CD4-positive, alpha-beta memory T cell (primary cell): ENCODE data around the gene TBC1D16. TPM values are rescaled to one million over a fixed set of nuclear protein-coding genes. Genes with fewer than 3 reads are reported as not detected.
"Not testable (repeated sequence)": the region's sequence is repeated elsewhere in the genome, so short reads cannot be mapped to it uniquely, and the experiment has no call there.

Source experiments
- CTCF ChIA-PET: fragments of 350-600 bp; sonication (Branson Sonifier 250); formaldehyde crosslinking; loops from one replicate; lab custom pipeline; 2021; ENCODE audit warnings: inconsistent platforms; ENCODE audit not compliant: partially characterized antibody; lab: Charles Lee
- POLR2A ChIA-PET: fragments of 350-600 bp; sonication (Branson Sonifier 250); formaldehyde crosslinking; loops from one replicate; lab custom pipeline; 2021; ENCODE audit not compliant: partially characterized antibody; lab: Charles Lee
- DNase-seq, 5 donors: peaks; one replicate each; pipeline versions ENCODE4 v3.0.0 to v3.0.0-alpha.2; 2020 to 2022; ENCODE audit warnings: mixed read lengths in 1 of 5
- H3K27ac ChIP-seq: one replicate; pipeline ENCODE4 v1.7.0; 2013; ENCODE audit warnings: low read depth, low read length
- H3K27me3 ChIP-seq: 2 replicates; pipeline ENCODE4 v1.7.0; 2013; ENCODE audit warnings: mild to moderate bottlenecking, low read length, moderate library complexity; ENCODE audit not compliant: insufficient read depth
- H3K36me3 ChIP-seq: 2 replicates; pipeline ENCODE4 v1.7.0; 2013; ENCODE audit warnings: mild to moderate bottlenecking, low read length, moderate library complexity; ENCODE audit not compliant: insufficient read depth
- H3K4me1 ChIP-seq: 2 replicates; pipeline ENCODE4 v1.7.0; 2013; ENCODE audit warnings: mild to moderate bottlenecking, low read length, moderate library complexity; ENCODE audit not compliant: insufficient read depth
- H3K4me3 ChIP-seq, 2 donors: one replicate each; pipeline ENCODE4 v1.7.0; 2013; ENCODE audit warnings: low read length in 2 of 2, mild to moderate bottlenecking in 1 of 2
- H3K9me3 ChIP-seq, 2 donors: one replicate each; pipeline ENCODE4 v1.7.0; 2013; ENCODE audit warnings: low read length in 2 of 2, control low read depth in 1 of 2; ENCODE audit not compliant: control insufficient read depth in 1 of 2
- H3K27ac Mint-ChIP-seq, 7 donors: one replicate each; pipeline ENCODE4 v1.8.0; 2020 to 2021; ENCODE audit warnings: mixed read lengths in 7 of 7, mild to moderate bottlenecking in 6 of 7, inconsistent platforms in 3 of 7, moderate library complexity in 3 of 7
- H3K27me3 Mint-ChIP-seq, 2 donors: one replicate each; pipeline ENCODE4 v1.8.0; 2020 to 2021; ENCODE audit warnings: mixed read lengths in 2 of 2
- H3K36me3 Mint-ChIP-seq, 2 donors: one replicate each; pipeline ENCODE4 v1.8.0; 2020 to 2021; ENCODE audit warnings: mixed read lengths in 2 of 2, inconsistent platforms in 1 of 2, mild to moderate bottlenecking in 1 of 2
- H3K4me1 Mint-ChIP-seq, 4 donors: one replicate each; pipeline ENCODE4 v1.8.0; 2020 to 2021; ENCODE audit warnings: mixed read lengths in 4 of 4, mild to moderate bottlenecking in 1 of 4
- H3K4me3 Mint-ChIP-seq, 8 donors: one replicate each; pipeline ENCODE4 v1.8.0; 2020 to 2021; ENCODE audit warnings: mixed read lengths in 8 of 8, mild to moderate bottlenecking in 7 of 8, moderate library complexity in 6 of 8, inconsistent platforms in 3 of 8
- H3K9me3 Mint-ChIP-seq, 8 donors: one replicate each; pipeline ENCODE4 v1.8.0; 2020 to 2021; ENCODE audit warnings: mixed read lengths in 8 of 8, mild to moderate bottlenecking in 5 of 8, inconsistent platforms in 3 of 8, moderate library complexity in 1 of 8
- intact Hi-C: fragments of 100-400 bp; cut with micrococcal nuclease; formaldehyde crosslinking; loops from one replicate; pipeline ENCODE4 v1.15.1; 2023
- polyA plus RNA-seq, 2 donors: library from polyadenylated mRNA; unstranded; fragments of 300-500 nt; fragmentation: Illumina TruSeq; gene quantifications; one replicate each; pipeline ENCODE4 v1.2.3, GENCODE V29; 2021
- total RNA-seq, 2 experiments: library from RNA; stranded (reverse); gene quantifications; one replicate each; pipeline ENCODE4 v1.2.3, GENCODE V29; 2021

TBC1D16 gene
- total and polyA plus RNA-seq, 4 experiments from 2014 or later, result 1.2 to 1.8 (median 1.3) TPM; not detected in 1

DNA sequence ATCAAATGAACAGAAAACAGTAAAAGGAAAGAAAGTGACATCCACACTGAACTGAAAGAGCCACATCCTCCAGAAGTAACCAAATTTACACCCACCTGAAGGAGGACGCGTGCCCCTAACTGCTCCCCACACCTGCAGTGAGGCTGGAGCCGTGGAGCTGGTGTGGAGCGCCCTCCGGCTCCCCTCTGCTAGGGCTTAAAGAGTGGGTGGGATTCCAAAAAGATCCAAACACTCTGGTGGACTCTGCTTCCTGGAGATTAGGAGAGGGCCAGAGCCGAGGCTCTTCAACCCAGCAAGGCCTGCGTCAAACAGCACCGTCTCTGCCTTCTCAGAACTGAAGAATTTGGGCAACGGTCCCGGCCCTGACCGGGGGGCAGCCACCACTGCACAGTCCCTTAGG is 16.0 kb upstream of the TBC1D16 start:
- no peak for DNase-seq
- Mint-ChIP-seq H3K4me3 (no peak overlapping the region), H3K4me1 (no peaks in the 10 kb centered on the region), H3K9me3 (no peaks in the 10 kb centered on the region), H3K36me3 (no peaks in the 10 kb centered on the region), H3K27me3 (no peaks in the 10 kb centered on the region), H3K27ac (no peak overlapping the region)
- no peaks in the 10 kb centered on the region for H3K4me1 ChIP-seq
- H3K27ac ChIP-seq, result no peak overlapping the region
- CTCF ChIA-PET, result interaction anchor here (0.7 kb wide), 1 partner anchor 19 kb away, joined by 4 read pairs; no protein-coding TSS in a partner anchor
- H3K36me3 ChIP-seq, result no peaks in the 10 kb centered on the region
- POLR2A ChIA-PET, result no interaction called here
- H3K27me3 ChIP-seq, result no peaks in the 10 kb centered on the region
- H3K9me3 ChIP-seq, result no peaks in the 10 kb centered on the region
- intact Hi-C loops, result no loop called here
- H3K4me3 ChIP-seq, result no peak overlapping the region

DNA sequence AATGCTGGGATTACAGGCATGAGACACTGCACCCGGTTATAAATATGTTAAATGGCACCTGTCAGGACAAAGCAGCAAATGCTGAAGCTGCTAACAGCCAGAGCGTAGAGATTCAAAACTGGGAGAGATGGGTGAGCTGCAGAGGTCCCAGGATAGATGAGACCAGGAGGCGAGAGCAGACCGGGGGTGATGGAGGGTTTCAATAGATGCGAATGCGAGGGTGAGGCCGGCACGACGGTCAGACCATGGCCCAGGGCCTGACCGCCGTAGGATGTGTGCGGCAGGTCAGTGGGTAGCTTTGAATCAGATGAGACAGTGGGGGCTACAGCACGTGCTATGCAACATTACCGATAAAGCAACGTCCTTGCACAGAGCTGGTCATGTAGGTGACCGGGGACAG is 15.0 kb upstream of the TBC1D16 start:
- ChIA-PET POLR2A (no interaction called here), CTCF (no interaction called here)
- H3K27ac Mint-ChIP-seq, result no peak overlapping the region

DNA sequence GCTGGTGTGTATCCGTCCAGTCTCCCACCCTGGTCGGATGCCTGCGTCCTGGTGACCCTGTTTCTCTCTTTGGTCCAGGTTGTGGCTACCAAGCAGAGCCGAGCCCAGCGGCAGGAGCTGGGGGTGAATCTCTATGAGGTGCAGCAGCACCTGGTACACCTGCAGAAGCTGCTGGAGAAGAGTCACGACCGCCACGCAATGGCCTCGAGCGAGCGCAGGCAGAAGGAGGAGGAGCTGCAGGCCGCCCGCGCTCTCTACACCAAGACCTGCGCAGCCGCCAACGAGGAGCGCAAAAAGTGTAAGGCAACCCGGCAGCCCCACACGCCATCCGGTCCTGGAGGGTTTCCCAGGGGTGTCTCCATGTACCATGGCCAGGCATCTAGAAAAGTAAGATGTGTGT is 14.3 kb upstream of the TBC1D16 start:
- Mint-ChIP-seq H3K27ac (no peak overlapping the region), H3K4me1 (no peaks in the 10 kb centered on the region), H3K9me3 (no peaks in the 10 kb centered on the region), H3K27me3 (no peaks in the 10 kb centered on the region), H3K36me3 (no peaks in the 10 kb centered on the region), H3K4me3 (no peak overlapping the region)
- no peaks in the 10 kb centered on the region for H3K27me3 ChIP-seq
- no peaks in the 10 kb centered on the region for H3K9me3 ChIP-seq
- no peak for DNase-seq
- no peaks in the 10 kb centered on the region for H3K4me1 ChIP-seq
- ChIA-PET CTCF (interaction anchor here (1.7 kb wide), 1 partner anchor 41 kb away, joined by 5 read pairs; no protein-coding TSS in a partner anchor), POLR2A (no interaction called here)
- no peak overlapping the region for H3K4me3 ChIP-seq
- H3K27ac ChIP-seq, result no peak overlapping the region
- H3K36me3 ChIP-seq, result no peaks in the 10 kb centered on the region
- intact Hi-C loops, result no loop called here

More for the DNA sequence above, 15.0 kb upstream of the TBC1D16 start:
- intact Hi-C loops, result no loop called here
- H3K4me1 ChIP-seq, result no peaks in the 10 kb centered on the region
- DNase-seq, result no peak
- H3K27me3 Mint-ChIP-seq, result no peaks in the 10 kb centered on the region
- no peak overlapping the region for H3K4me3 ChIP-seq
- no peaks in the 10 kb centered on the region for H3K4me1 Mint-ChIP-seq
- H3K4me3 Mint-ChIP-seq, result no peak overlapping the region
- no peaks in the 10 kb centered on the region for H3K36me3 ChIP-seq
- H3K27ac ChIP-seq, result no peak overlapping the region
- H3K36me3 Mint-ChIP-seq, result no peaks in the 10 kb centered on the region
- H3K9me3 Mint-ChIP-seq, result no peaks in the 10 kb centered on the region
- H3K27me3 ChIP-seq, result no peaks in the 10 kb centered on the region
- H3K9me3 ChIP-seq, result no peaks in the 10 kb centered on the region

DNA sequence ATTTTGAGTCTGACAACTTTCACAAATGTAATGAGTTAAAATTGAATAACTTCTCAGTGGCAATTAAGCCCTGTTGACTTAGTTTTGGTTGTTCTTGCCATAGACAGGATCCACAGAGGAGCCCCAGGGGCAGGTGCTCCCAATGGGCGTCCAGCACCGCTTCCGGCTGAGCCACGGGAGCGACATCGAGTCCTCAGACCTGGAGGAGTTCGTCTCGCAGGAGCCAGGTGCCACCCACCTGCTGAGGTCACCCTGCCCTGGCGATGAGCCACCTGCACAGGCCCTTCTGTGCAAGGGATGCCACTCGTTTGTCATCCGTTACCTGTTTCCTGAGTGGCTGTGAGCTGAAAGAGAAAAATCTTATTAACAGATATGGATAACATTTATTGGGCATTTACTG is 11.5 kb upstream of the TBC1D16 start:
- Histone ChIP-seq H3K27me3 (no peaks in the 10 kb centered on the region), H3K4me3 (no peak overlapping the region), H3K9me3 (no peaks in the 10 kb centered on the region), H3K27ac (no peak overlapping the region), H3K36me3 (no peaks in the 10 kb centered on the region), H3K4me1 (no peaks in the 10 kb centered on the region)
- intact Hi-C loops, result no loop called here
- Mint-ChIP-seq H3K36me3 (no peaks in the 10 kb centered on the region), H3K27ac (no peak overlapping the region), H3K27me3 (no peaks in the 10 kb centered on the region), H3K4me1 (no peaks in the 10 kb centered on the region), H3K9me3 (peaks cover 0 to 3% (median 0%) of the 10 kb centered on the region in 8 donors), H3K4me3 (no peak overlapping the region)
- ChIA-PET POLR2A (no interaction called here), CTCF (no interaction called here)
- no peak for DNase-seq

DNA sequence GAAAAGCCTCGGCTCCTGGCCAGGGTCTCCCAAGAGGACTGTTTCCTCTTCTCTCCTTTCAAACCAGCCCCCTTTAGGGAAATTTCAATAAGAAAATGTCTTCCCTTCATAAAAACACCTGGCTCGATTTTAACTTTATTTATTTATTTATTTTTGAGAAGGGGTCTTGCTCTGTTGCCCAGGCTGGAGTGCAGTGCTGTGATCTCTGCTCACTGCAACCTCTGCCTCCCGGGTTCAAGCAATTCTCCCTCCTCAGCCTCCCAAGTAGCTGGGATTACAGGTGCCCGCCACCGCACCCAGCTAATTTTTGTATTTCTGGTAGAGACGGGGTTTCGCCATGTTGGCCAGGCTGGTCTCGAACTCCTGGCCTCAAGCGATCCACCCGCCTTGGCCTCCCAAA is 11.0 kb upstream of the TBC1D16 start:
- H3K4me3 ChIP-seq, DNase-seq, H3K36me3 ChIP-seq, H3K4me3 Mint-ChIP-seq, CTCF ChIA-PET, intact Hi-C loops, POLR2A ChIA-PET, H3K4me1 Mint-ChIP-seq, H3K9me3 ChIP-seq, H3K27me3 ChIP-seq, H3K4me1 ChIP-seq, H3K9me3 Mint-ChIP-seq, H3K36me3 Mint-ChIP-seq, H3K27ac Mint-ChIP-seq, H3K27ac ChIP-seq, H3K27me3 Mint-ChIP-seq: not testable (repeated sequence)

DNA sequence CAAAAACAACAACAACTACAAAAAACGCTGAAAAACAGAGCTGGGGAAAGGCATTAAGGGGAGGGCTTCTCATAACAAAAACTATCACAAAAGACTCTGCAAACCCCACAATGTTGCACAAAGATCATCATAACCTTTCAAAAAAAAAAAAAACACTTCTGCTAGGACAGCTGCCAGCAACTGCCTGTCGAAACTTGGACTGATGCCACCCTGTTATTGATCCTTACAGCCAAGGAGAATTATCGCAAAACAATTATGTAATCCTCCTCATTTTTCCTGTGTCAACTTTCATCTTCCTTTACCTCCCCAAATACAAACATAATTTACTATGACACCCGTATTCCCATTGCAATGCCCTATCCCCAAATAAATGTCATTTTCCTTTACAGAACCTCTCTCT is 10.0 kb upstream of the TBC1D16 start:
- Histone ChIP-seq H3K27ac (no peak overlapping the region), H3K4me1 (no peaks in the 10 kb centered on the region), H3K9me3 (no peaks in the 10 kb centered on the region), H3K36me3 (no peaks in the 10 kb centered on the region), H3K27me3 (no peaks in the 10 kb centered on the region), H3K4me3 (no peak overlapping the region)
- Mint-ChIP-seq H3K27ac (no peak overlapping the region), H3K4me1 (no peaks in the 10 kb centered on the region), H3K4me3 (no peak overlapping the region), H3K36me3 (no peaks in the 10 kb centered on the region), H3K9me3 (peaks cover 0 to 3% (median 0%) of the 10 kb centered on the region in 8 donors), H3K27me3 (no peaks in the 10 kb centered on the region)
- no peak for DNase-seq
- ChIA-PET POLR2A (no interaction called here), CTCF (interaction anchor here (1.5 kb wide), 1 partner anchor 38 kb away, joined by 4 read pairs; no protein-coding TSS in a partner anchor)
- intact Hi-C loops, result no loop called here

DNA sequence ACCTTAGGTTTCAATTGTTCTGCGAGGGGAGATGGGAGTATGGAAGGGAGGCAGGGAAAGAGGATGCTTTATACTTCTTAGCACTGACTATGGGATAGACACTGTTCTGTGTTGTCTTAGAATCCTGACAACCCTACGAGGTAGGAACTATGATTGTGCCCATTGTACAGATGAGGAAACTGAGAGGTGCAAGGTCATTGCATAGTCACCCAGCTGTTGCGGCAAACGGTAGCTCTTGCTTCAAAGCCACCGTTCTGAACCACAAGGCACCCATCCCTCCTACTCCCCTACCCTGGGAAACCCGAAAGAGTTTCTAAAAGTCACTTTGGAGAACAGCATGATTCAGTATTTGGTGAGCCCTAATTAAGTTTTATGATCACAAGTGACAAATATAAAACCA is 8.3 kb upstream of the TBC1D16 start:
- no peak for DNase-seq
- ChIA-PET POLR2A (no interaction called here), CTCF (no interaction called here)
- Histone ChIP-seq H3K4me1 (no peaks in the 10 kb centered on the region), H3K9me3 (no peaks in the 10 kb centered on the region), H3K4me3 (no peak overlapping the region), H3K27me3 (no peaks in the 10 kb centered on the region), H3K27ac (no peak overlapping the region), H3K36me3 (no peaks in the 10 kb centered on the region)
- Mint-ChIP-seq H3K27ac (peak overlapping the region in 1 of 7 donors; percentile 6), H3K4me1 (no peaks in the 10 kb centered on the region), H3K27me3 (no peaks in the 10 kb centered on the region), H3K9me3 (peaks cover 0 to 3% (median 0%) of the 10 kb centered on the region in 8 donors), H3K36me3 (no peaks in the 10 kb centered on the region), H3K4me3 (no peak overlapping the region)
- intact Hi-C loops, result no loop called here
